T-helper 2 cell (primary cell): ENCODE results near the gene CATSPERE.
"Not testable (repeated sequence)": the region's sequence is repeated elsewhere in the genome, so short reads cannot be mapped to it uniquely, and the experiment has no call there.

Experiments used
- DNase-seq, 5 experiments: peaks; one replicate each; pipeline versions ENCODE4 v3.0.0 to v3.0.0-alpha.2; 2012 to 2022

The CATSPERE gene

GRCh38 chr1:244666672-244667418 lies 205.8 kb downstream of the CATSPERE start:
- not testable (repeated sequence) for DNase-seq

GRCh38 chr1:244667797-244668196 lies 206.7 kb downstream of the CATSPERE start:
- no peak for DNase-seq

GRCh38 chr1:244672946-244673682 lies 212.0 kb downstream of the CATSPERE start:
- no peak for DNase-seq

- DNase-seq: no peak
Observed at GRCh38 chr1:244674446-244674845, 213.4 kb downstream of the CATSPERE start.

DNA sequence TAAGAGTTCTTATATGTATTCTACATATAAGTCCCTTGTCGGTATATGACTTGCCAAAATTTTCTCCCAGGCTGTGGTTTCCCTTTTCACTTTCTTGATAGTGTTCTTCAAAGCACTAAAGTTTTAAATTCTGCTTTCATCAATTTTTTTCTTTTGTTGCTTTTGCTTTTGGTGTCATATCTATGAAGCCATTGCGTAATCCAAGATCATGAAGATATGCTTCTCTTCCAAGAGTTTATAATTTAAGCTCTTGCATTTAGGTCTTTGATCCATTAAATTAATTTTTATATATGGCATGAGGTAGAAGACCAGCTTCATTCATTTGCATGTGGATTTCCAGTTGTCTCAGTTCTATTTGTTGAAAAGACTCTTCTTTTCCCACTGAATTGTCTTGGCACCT lies 214.1 kb downstream of the CATSPERE start:
- DNase-seq: no peak

- no peak for DNase-seq
Observed at GRCh38 chr1:244678697-244679096, 217.6 kb downstream of the CATSPERE start.

- no peak for DNase-seq
Observed at GRCh38 chr1:244680667-244681066, 219.6 kb downstream of the CATSPERE start.

DNA sequence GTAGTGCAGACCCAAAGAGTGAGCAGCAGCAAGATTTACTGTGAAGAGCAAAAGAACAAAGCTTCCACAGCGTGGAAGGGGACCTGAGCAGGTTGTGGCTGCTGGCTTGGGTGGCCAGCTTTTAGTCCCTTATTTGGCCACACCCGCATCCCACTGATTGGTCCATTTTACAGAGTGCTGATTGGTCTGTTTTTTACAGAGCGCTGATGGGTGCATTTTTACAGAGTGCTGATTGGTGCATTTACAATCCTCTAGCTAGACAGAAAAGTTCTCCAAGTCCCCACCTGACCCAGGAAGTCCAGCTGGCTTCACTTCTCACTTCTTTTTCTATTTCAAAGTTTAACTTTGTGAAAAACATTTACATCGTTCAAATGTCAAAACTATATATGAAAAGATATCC lies 221.0 kb downstream of the CATSPERE start:
- DNase-seq: not testable (repeated sequence)
